ENCODE data around the gene OR51A7.

DNA sequence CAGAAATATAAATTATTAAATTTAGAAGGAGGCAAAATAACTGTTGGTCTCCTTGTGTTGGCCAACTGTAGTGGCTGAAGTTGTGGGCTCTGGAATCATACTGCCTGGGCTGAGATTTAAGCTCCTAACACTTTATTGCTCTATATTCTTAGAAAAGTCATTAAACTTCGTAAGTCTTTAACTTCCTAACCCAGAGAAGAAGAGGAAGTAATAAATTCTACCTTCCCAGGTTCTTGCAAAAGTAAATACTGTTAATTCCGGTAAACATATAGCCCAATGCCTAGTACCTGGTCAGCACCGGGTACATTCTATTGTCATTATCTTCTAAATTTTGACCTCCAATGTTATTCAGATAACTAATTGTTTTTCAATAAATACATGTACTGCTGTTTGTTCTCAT, 17.4 kb upstream of the OR51A7 start:
- TF ChIP-seq, protein P1, sequence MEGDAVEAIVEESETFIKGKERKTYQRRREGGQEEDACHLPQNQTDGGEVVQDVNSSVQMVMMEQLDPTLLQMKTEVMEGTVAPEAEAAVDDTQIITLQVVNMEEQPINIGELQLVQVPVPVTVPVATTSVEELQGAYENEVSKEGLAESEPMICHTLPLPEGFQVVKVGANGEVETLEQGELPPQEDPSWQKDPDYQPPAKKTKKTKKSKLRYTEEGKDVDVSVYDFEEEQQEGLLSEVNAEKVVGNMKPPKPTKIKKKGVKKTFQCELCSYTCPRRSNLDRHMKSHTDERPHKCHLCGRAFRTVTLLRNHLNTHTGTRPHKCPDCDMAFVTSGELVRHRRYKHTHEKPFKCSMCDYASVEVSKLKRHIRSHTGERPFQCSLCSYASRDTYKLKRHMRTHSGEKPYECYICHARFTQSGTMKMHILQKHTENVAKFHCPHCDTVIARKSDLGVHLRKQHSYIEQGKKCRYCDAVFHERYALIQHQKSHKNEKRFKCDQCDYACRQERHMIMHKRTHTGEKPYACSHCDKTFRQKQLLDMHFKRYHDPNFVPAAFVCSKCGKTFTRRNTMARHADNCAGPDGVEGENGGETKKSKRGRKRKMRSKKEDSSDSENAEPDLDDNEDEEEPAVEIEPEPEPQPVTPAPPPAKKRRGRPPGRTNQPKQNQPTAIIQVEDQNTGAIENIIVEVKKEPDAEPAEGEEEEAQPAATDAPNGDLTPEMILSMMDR (IDR thresholded peaks at IDR 0.05): no peak
- TF ChIP-seq POLR2A (IDR thresholded peaks at IDR 0.05): no peak
